HG03342 (cell line): ENCODE results near the gene VPREB3.
"Not testable (repeated sequence)": the region's sequence is repeated elsewhere in the genome, so short reads cannot be mapped to it uniquely, and the experiment has no call there.

Source experiments
- ATAC-seq: cut with Tn5 transposase; IDR thresholded peaks from one replicate; pipeline ENCODE4 v1.9.1; 2021; ENCODE audit warnings: mild to moderate bottlenecking, moderate library complexity; ENCODE audit not compliant: unreplicated experiment

The VPREB3 gene

GRCh38 chr22:23744485-23744884, 9.7 kb downstream of the VPREB3 start:
- ATAC-seq: no peak

GRCh38 chr22:23744001-23744400, 10.2 kb downstream of the VPREB3 start:
- no peak for ATAC-seq

- ATAC-seq: no peak
These were observed 10.9 kb downstream of the VPREB3 start for GRCh38 chr22:23743303-23743705.

GRCh38 chr22:23742505-23743264, 11.5 kb downstream of the VPREB3 start:
- ATAC-seq: no peak

- no peak for ATAC-seq
These were observed 16.5 kb downstream of the VPREB3 start for GRCh38 chr22:23737696-23738095.

GRCh38 chr22:23728108-23728507, 26.1 kb downstream of the VPREB3 start:
- not testable (repeated sequence) for ATAC-seq

GRCh38 chr22:23722724-23723123, 31.5 kb downstream of the VPREB3 start:
- no peak for ATAC-seq

- ATAC-seq: no peak
These were observed 32.1 kb downstream of the VPREB3 start for GRCh38 chr22:23722160-23722559.

GRCh38 chr22:23720855-23721254, 33.4 kb downstream of the VPREB3 start:
- ATAC-seq: no peak

GRCh38 chr22:23718371-23719165, 35.7 kb downstream of the VPREB3 start:
- no peak for ATAC-seq

- peak; percentile 65 for ATAC-seq
These were observed 37.1 kb downstream of the VPREB3 start for GRCh38 chr22:23716811-23717801.

GRCh38 chr22:23715806-23716375, 38.3 kb downstream of the VPREB3 start:
- ATAC-seq: no peak

GRCh38 chr22:23714596-23715578, 39.3 kb downstream of the VPREB3 start:
- no peak for ATAC-seq

GRCh38 chr22:23713696-23714595, 40.3 kb downstream of the VPREB3 start:
- no peak for ATAC-seq

GRCh38 chr22:23712256-23712655, 42.0 kb downstream of the VPREB3 start:
- no peak for ATAC-seq

GRCh38 chr22:23709107-23709506, 45.1 kb downstream of the VPREB3 start:
- no peak for ATAC-seq

- ATAC-seq: no peak
These were observed 46.0 kb downstream of the VPREB3 start for GRCh38 chr22:23708270-23708669.

- no peak for ATAC-seq
These were observed 48.9 kb downstream of the VPREB3 start for GRCh38 chr22:23705358-23705757.
